ENCODE data around the gene TMCC1.
A peak's percentile ranks its signal among the peaks of the same experiment; 100 is the strongest.
"Not testable (repeated sequence)": the region's sequence is repeated elsewhere in the genome, so short reads cannot be mapped to it uniquely, and the experiment has no call there.

TMCC1 gene

DNA sequence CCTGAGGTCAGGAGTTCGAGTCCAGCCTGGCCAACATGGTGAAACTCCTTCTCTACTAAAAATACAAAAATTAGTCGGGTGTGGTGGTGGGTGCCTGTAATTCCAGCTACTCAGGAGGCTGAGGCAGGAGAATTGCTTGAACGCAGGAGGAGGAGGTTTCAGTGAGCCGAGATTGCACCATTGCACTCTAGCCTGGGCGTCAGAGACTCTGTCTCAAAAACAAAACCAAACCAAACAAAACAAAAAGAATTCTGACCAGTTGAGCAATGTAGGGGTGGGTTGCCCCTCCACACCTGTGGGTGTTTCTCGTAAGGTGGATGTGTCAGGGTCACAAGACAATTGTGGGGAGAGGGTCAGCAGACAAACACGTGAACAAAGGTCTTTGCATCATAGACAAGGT is 252.5 kb downstream of the TMCC1 start:
- DNase-seq, result not testable (repeated sequence)

DNA sequence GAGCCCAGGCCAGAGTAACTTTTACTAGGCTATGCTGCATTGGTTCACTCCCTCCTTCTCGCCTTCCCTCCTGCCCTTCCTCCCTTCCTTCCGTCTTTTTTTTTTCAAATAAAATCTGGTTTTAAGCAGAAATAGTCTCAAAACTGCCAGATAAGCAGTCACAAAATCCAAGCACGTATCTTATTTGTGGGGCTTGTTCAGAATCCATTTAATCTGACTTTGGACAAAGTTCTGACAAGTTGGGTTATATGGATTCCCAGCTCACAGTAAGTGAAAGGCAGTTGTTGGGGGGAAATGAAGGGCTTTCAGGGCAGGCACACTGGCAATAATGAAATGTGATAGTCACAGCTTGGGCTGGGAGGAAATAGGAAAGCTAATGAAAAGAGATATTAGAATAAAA is 255.0 kb downstream of the TMCC1 start:
- DNase-seq, result no peak

DNA sequence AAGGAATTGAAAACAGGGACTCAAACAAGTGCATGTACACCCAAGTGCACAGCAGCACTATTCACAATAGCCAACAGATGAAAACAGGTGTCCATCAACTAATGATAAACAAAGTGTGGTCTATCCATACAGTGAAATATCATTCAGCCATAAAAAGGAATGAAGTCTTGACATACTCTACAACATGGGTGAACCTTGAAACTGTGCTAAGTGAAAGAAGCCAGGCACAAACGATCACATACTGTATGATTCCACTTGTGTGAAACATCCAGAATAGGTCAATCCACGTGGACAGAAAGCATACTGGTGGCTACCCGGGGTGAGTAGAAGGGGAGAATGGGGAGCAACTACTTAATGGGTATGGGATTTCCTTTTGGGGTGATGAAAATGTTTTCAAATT is 257.4 kb downstream of the TMCC1 start:
- DNase-seq, result no peak

DNA sequence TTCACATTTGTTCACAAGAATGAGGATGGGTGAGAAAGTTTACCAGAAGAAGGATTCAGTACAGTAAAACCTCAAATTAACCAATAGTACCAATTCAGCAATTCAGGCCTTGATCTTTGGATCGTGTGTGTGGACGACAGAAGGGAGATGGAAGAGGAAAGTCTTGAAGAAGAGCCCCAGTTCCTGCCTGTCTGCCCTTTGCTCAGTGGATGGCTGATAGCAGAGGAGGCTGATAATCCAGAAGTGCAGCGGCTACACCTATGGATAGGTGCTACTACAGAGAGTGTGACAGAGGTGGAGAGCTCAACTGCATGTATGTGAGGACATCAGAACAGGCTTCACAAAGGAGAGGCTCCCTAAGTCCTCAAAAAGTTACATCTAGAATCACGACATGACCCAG is 257.9 kb downstream of the TMCC1 start:
- no peak for DNase-seq

DNA sequence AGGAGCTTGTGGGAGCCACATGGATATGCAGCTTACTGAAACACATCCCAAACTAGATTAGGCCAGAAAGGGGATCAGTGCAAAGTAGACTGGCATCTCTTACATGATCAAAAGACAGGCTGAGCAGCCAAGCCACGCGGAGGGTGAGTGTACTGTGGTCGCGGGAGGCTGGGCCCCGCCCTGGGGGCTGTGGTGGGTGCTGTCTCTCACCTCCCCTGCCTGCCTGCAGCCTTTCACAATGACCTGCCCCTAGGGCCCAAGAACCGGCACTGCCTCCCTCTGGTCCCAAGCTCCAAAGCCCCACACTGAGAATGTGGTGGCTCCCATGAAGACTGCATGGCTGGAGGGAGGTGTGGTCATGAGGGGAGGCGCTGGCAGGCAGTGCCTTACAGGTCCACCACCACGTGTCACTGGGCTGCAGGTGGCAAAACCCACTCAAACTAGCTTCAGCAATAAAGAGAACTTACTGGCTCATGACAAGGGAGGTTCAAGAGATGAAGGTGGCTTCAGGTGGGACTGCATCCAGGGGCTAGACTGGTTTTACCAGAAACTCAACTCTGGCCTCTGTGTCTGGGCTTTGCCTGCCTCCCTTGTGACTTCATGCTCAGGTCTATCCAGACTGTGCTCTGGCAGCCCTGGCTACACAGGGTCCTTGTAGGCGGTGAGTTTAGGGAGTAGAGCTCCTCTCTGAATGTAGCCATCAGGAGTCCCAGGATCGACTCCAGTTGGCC is 259.6 kb downstream of the TMCC1 start:
- DNase-seq, result no peak

DNA sequence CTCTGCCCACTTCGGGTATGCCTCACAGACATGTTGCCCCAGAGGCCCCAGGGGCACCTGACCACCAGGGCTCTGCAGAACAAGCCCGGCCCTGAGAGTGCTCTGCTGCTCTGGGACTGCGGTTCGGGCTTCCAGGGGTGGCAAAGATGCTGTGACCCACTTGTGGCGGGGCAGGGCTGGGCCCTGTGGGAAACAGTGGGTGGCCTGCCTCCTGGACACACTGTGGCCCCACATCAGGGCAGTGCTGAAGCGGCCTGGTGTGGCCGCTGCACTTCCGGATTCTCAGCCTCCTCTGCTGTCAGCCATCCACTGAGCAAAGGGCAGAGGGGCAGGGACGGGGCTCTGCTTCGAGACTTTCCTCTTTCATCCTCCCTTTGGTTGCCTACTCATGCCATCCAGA is 260.5 kb downstream of the TMCC1 start:
- no peak for DNase-seq

DNA sequence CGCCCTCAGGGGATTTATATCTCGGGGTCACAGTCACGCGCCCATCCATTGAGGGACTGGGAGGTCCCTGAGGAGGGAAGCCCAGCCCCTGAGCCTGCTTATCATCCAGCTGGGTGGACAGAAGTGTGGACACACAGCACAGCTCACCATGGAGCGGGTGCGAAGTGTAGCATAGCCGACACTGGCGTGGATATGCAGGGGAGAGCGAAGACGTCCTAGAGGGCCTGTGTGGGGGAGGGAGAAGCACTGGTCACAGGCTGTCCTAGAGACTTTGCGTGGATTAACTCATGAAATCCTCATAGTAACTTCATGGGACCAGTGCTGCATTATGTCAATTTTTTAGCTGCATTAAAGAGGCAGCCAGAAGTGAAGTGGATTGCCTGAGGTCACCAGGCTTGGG is 261.0 kb downstream of the TMCC1 start:
- DNase-seq, result no peak

DNA sequence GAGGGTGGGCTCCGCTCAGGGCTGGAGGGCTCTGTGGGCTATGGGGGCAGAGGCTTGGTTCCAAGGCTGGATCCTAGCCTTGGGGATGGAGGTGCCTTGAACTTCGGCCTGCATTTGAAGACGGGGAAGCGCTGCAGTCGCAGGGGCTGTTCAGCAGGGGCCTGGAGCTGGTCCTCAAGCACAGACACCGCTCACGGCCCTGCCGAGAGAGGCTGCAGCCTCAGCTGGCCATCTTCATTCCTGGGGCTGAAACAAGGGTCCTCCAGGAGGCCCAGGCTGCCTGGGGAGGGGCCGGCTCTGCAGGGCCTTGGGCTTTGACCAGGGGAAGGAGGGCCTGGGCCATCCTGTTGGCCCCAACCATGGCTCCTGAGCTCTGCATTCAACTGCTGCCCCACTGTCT is 261.5 kb downstream of the TMCC1 start:
- no peak for DNase-seq

DNA sequence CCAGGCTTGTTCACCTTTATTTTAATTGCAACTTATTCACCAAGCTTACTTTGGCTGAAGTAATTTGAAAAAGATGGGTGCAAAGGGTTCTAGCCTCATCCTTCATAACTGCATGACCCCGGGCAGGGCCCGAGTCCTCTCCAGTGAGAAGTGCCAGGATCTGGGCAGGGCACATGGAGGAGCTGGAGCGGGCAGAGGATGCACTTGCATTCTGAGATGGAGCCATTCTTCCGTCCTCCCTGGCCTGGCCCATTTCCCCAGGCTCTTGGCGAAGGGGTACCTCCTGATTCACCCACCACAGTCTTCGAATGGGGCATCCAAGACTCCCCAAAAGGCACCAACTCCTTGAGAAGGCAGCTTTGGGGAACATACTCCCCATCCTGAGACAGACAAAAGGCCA is 264.5 kb downstream of the TMCC1 start:
- DNase-seq, result no peak

DNA sequence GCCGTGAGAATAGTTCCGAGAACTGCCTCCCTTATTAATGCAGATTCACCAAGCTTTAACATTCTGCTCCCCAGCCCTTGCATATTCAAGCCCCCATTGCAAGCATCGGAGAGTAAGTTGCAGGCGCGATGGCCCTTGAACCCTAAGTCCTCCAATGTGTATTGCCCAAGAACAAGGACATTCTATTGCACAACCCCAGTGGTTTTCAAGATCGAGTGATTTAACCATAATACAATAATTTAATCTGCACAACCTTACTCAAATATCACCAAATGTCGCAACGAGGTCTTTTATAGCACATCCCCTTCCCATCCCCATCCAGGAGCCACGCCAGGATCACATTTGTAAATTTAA is 265.4 kb downstream of the TMCC1 start:
- DNase-seq, result no peak

DNA sequence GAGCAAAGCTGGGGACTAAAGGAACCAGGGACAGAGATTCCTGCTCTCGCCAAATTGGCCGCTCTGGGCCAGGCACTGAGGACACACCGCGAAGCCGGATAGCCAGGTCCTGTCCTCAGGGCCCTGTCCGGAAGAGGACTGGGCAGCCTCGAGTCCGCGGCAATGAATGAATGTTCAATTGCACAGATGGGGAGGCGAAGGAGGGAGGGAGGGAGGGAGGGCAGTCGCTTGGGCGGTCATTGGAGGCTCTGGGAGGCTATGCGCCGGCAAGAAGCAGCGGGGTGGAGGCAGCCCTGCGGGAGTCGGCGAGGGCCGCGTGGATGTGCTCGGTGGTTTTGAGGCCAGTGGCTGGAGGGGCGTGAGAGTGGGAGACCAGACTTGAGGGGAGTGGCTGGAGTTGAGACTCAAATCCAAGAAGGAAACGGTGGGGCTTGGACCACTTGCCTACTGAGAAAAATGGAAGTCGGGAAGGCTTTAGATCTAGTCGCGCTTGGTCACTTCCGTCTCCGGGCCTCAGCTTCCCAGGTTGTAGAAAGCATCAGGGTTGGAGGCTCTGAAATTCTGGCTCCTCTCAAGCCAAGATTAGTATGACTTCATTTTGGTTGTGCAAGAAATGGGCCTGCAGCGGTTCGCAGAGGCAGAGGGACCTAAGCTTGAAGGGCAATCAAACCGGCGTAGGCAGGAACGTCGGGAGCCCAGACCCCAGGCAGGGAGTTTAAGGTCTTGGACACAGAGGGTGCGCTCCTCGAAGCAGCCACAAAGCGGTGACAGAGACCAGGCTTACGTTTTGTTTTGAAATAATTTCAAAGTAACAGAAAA is 266.0 kb downstream of the TMCC1 start:
- DNase-seq, result peak; percentile 87 to 90

DNA sequence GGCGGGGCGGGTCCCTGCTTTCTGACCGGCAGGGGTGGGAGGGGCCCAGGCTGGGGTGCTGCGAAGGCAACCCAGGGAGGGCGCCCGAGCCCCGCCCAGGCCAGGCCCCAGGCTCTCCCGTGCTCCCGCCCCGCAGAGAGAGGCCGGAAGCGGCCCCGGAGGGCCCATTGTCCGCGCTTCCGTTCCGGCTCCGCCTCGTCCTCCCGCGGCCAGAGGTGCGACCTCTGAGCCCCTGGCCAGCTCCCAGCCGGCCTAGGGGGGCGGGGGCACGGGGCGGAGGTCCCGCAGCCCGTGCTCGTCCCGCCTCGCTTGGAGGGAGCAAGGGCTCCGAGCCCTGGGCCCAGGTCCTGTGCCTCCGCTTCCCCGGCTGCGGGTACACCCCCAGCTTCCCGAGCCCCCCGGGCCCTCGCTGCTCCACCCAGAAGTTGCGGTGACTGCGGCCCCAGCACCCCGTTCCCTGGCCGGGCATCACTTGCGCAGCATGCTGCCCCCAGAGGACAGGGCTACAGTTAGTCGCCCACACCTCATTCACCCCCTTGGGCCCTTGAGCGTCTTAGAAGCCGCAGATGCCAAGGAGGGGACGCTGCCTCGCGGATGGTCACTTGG is 266.7 kb downstream of the TMCC1 start:
- peak; percentile 86 to 94 for DNase-seq

DNA sequence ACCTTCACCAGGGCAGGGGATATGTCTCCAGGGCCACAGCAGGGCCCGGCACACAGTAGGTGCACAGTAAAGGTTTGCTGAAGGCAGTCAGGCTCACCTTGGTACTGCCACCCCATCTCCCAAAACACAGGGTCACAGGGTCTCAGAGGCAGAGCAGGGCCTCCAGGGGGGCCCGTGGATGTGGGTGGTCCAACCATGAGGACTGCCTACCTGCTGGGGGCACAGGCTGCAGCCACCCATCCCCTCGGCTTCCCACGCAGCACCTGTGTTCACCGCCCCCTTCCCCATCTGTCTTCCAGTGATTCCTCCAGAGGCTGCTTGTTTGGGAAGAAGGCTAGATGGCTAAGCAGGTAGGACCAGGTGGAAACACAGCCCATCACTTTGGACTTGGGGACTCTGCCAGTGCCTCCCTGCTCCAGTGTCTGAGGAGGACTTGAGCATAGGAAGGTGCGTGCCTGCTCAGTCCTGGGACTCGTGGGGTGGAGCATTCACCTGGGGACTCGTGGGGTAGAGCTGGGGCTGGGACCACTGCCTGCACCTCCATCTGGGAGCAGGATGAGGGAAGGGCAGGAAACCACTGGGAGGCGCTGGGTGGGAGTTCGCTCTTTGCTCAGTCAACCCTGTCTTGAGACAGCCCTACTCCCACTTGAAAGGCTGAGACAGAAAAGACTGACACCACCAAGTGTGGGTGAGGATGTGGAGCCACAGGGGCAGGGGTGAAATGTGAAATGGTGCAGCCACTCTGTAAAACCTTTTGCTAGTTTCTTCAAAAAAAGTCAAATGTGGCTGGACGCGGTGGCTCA is 268.2 kb downstream of the TMCC1 start:
- DNase-seq, result peak in 1 of 2 experiments; percentile 49

DNA sequence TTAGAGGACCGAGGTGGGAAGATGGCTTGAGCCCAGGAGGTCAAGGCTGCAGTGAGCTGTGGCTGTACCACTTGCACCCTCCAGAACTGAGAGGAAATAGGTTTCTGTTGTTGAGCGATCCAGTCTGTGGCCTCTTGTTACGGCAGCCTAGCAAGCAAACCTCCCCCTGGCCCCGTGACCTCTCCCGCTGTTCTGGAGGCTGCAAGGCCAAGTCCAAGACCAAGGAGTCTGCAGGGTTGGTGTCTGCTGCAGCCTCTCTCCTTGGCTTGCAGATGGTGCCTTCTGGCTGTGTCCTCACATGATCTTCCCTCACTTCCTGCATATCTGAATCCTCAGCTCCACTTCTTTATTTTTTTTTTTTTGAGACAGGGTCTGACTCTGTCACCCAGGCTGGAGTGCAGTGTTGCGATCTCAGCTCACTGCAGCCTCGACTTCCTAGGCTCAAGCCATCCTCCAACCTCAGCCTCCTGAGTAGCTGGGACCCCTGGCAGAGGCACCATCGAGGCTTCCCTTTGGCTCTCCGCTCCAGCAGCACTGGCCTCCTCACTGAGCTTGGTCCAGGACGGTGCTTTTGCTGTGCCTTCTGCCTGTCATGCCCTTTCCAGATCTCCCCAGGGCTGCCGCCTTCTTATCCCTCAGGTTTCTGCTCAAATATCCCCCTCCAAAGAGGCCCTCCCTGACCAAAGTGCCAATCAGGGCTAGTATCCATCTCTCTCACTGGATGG is 269.0 kb downstream of the TMCC1 start:
- no peak for DNase-seq

DNA sequence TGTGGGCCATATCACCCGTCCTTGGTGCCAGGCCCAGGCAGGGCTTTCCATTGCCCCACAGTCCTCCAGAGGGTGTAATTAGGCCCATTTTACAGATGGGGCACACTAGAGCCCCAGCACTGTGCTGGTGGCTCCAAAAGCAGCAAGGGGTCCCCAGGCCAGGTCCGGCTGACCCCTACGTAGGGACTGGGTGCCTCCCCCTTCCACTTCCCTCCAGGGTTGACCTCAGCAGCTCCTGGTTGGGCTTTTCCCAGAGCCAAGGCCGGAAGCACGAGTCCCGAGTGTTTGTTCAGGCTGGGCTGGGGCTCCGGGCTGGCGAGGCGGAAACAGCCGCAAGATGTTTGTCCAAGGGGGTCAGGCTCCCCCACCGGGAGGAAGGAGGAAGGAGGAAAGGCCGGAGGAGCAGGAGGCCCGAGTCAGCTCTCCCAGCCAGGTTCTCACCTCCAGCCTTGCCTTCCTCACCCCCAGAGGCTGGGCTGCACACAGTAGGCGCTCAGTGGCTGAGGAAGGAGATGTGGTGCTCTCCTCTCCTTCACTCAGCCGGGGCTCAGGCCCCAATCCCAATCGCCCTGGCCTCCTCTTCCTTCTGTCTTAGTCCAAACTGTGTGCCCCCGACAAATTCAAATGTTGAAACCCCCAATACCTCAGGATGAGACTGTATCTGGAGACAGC is 269.9 kb downstream of the TMCC1 start:
- peak in 1 of 2 experiments; percentile 44 for DNase-seq

DNA sequence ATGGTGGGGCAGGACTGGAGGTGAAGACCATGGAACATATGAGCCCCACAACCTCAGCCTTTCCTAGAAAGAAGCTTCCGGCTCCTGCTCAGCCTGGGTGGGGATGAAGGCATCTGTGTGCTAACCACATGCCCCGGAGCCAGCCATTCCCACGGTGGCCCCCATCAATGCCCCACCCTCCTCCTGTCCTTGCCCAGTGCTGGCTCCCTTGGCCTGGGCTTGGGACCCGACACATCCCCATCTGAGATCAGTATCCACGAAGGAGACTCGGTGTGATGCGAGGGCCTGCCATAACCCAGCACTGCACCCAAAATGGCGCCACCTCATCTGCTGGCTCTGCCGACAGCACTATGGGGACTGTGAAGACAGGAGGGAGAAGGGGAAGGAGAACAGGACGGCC is 270.6 kb downstream of the TMCC1 start:
- no peak for DNase-seq

DNA sequence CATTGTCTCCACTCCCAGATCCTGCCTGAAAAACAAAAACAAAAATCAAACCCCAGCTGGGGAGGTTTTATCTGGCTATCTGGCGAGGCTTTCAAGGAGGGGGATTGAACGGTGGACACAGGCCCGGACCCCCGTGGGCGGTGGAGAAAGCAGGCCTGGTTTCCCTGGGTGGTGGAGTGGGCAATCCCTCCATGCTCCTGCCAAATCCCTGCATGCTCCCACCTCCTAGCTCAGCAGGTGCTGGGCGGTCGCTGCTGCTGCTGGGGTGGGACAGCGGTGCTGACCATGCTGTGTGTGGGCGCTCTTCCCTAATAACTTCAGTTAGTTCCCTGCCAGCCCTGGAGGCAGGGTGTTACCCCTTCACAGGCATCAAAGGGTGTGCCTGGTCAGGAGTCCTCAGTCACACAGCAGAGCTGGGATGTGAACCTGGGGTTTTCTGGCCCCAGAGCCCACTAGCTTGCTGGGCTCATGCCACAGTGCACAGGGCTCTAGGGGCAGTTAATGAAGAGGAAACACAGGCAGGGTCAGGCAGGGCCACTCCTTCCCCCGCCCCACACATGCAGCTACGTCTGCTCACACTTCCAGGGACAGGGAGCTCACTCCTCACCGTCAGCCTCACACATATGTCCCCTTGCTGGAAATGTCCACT is 271.2 kb downstream of the TMCC1 start:
- no peak for DNase-seq

DNA sequence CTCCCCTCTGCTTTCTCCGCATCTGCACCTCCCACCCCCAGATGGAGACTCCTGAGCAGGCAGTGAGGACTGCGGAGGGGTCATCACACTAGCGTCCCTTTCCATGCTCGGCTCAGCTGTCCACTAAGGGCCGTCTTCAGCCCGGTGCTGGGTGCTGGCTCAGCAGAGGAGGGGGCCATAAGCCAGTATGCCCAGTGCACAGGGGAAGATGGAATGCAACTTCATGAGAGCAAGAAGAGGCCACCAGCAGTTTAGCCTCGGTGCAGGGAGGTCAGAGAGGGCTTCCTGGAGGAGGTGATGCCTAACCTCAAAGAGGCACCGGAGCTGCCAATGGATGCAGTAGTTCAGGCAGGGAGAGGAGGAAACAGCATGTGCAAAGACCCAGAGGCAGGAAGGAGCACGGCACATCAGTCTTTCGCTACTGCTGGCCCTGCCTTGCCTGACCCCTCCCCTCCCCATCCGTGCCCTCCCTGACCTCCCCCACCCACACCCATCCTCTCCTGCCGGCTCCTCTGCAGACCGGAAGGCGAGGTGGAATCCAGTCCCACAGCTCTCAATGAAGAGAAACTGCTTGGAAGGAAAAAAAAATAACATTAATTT is 271.8 kb downstream of the TMCC1 start:
- no peak for DNase-seq

DNA sequence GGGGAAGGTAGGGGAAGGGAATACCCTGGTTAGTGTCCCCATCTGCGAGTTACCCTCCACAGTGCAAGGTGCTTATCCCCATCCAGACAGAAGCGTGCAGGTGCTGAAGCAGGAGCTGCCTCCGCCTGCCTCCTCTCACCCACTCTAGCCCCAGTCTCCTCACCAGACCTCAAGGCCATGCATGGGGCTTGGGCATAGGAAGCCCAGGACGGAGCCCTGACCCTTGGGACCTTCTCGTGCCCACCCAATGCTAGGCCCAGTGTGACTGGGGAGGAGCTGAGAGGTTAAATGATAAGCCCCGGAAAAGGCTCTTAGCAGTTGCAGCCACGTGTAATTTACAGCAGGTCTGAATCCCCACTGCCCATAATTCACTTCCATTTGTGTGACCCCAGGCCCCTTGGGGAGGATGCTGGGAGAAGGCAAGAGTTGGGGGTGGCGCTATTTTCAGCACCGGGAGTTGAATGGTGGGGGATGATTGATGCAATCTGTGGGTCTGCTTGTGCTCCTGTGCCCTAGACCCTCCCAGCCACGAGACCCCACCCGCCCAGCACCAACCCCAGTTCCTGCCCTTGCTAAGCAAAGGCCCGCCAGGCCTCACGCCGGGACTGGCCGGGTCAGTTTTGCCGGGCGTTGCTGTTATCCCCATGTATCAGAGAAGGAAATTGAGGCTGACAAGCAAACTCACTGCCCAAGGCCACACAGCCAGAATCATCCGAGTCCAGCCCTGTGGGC is 272.5 kb downstream of the TMCC1 start:
- DNase-seq, result no peak

DNA sequence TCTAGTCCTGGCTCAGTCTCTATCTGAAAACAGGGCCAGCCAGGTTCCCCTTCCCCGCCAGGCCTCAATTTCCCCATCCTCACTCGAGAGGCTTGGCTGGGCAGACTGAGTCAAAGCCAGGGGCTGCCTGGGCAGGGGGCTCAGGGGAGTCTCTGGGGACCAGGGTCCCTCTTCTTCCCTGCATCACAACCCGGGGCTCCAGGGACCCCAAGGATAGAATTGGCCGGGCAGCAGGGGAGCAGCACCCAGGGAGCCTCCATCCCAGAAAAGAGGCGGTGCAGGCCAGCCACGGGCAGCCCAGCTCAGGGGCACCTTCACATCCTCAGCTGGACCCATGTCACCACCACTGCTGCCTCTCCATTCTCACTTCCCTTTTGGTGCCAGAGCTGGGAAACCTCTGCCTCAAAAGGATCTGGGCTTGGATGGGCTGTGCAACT is 273.8 kb downstream of the TMCC1 start:
- no peak for DNase-seq

All from SHP77 (cell line).